Thyroid gland (tissue), 4 donors: ENCODE results near the gene PAK2.

Experiments
- POLR2A ChIP-seq, 2 donors: fragments of 450-650 bp; IDR thresholded peaks; one replicate each; pipeline ENCODE4 v1.6.1; 2017; ENCODE audit warnings: antibody characterized with exemption in 2 of 2, mild to moderate bottlenecking in 2 of 2, moderate library complexity in 1 of 2
- TF ChIP-seq, protein P1 (sequence below), 6 experiments: fragments of 200-600 bp in 3 of 6; fragments of 450-650 bp in 3 of 6; sonication (generic) in 3 of 6; IDR thresholded peaks; one replicate each; pipeline ENCODE4 v1.5.1; 2016 to 2019; ENCODE audit warnings: antibody characterized with exemption in 6 of 6, mild to moderate bottlenecking in 2 of 6, inconsistent platforms in 1 of 6, moderate library complexity in 1 of 6

DNA sequence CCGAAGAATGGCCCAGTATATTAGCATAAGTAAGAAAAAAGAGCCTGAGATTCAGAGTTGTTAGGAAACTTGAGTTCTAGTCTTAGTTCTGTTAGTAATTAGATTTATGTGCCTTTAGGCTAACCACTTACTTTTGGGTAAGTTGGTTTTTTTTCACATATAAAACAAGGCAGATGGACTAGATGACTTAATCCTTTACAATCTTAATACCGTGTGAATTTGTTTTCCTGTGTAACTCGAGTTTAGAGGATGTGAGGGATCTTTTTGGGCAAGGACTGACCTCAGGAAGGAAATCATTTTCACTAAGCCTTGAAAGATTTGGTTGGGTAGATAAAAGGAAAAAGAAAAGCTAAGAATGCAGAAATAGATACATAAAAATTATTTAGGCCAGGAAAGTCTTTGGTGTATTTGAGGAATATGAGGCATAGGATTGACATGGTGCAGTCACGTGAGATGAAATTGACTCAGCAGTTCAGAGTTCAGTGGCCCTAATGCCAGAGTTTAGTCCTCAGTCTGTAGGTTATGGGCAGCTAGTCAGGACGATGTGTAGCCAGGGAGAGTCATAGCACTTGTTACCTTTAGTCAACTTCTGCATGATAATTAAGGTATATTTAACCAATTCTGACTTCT is 34.6 kb downstream of the PAK2 start:
- TF ChIP-seq, protein P1, sequence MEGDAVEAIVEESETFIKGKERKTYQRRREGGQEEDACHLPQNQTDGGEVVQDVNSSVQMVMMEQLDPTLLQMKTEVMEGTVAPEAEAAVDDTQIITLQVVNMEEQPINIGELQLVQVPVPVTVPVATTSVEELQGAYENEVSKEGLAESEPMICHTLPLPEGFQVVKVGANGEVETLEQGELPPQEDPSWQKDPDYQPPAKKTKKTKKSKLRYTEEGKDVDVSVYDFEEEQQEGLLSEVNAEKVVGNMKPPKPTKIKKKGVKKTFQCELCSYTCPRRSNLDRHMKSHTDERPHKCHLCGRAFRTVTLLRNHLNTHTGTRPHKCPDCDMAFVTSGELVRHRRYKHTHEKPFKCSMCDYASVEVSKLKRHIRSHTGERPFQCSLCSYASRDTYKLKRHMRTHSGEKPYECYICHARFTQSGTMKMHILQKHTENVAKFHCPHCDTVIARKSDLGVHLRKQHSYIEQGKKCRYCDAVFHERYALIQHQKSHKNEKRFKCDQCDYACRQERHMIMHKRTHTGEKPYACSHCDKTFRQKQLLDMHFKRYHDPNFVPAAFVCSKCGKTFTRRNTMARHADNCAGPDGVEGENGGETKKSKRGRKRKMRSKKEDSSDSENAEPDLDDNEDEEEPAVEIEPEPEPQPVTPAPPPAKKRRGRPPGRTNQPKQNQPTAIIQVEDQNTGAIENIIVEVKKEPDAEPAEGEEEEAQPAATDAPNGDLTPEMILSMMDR (IDR thresholded peaks at IDR 0.05), result no peak
- TF ChIP-seq POLR2A (IDR thresholded peaks at IDR 0.05), result no peak
